Urothelium cell line (cell line): ENCODE results near the gene DLG3.

Experiments used
- DNase-seq: peaks from one replicate; pipeline ENCODE4 v3.0.0; 2011; ENCODE audit warnings: low spot score, mixed read lengths
- FAIRE-seq: peaks from 2 replicates; lab custom pipeline; 2011; peaks lifted over from hg19 to GRCh38; lab: Jason Lieb, UNC

DLG3 gene

GRCh38 chrX:70437011-70437410 lies 7.6 kb upstream of the DLG3 start:
- FAIRE-seq (no peak), DNase-seq (no peak)

- DNase-seq (no peak), FAIRE-seq (no peak)
Measured at GRCh38 chrX:70437921-70438665, 6.5 kb upstream of the DLG3 start.

- no peak for FAIRE-seq
- peak; percentile 27 for DNase-seq
Measured at GRCh38 chrX:70439016-70439415, 5.6 kb upstream of the DLG3 start.

- no peak for FAIRE-seq
Measured at GRCh38 chrX:70442224-70442623, 2.4 kb upstream of the DLG3 start.

GRCh38 chrX:70444946-70445656 lies 466 bp downstream of the DLG3 start:
- FAIRE-seq (no peak), DNase-seq (no peak)

More at GRCh38 chrX:70442224-70442623, 2.4 kb upstream of the DLG3 start:
- no peak for DNase-seq

GRCh38 chrX:70445951-70446350 lies 1.3 kb downstream of the DLG3 start:
- FAIRE-seq (no peak), DNase-seq (no peak)

GRCh38 chrX:70446380-70447350 lies 2.0 kb downstream of the DLG3 start:
- DNase-seq, result no peak
- no peak for FAIRE-seq

GRCh38 chrX:70449457-70449966 lies 4.9 kb downstream of the DLG3 start:
- no peak for FAIRE-seq
- no peak for DNase-seq

- FAIRE-seq (peak; percentile 5), DNase-seq (peak; percentile 62)
Measured at GRCh38 chrX:70452143-70452733, 7.6 kb downstream of the DLG3 start.

GRCh38 chrX:70453024-70453618 lies 8.5 kb downstream of the DLG3 start:
- FAIRE-seq, result no peak
- DNase-seq, result no peak

- FAIRE-seq (no peak), DNase-seq (peak; percentile 46)
Measured at GRCh38 chrX:70454441-70455365, 10.1 kb downstream of the DLG3 start.

GRCh38 chrX:70455366-70456202 lies 10.9 kb downstream of the DLG3 start:
- no peak for DNase-seq
- FAIRE-seq, result no peak

GRCh38 chrX:70456256-70456655 lies 11.6 kb downstream of the DLG3 start:
- DNase-seq (no peak), FAIRE-seq (no peak)

- DNase-seq, result no peak
- no peak for FAIRE-seq
Measured at GRCh38 chrX:70461026-70461425, 16.4 kb downstream of the DLG3 start.

- DNase-seq, result no peak
- FAIRE-seq, result no peak
Measured at GRCh38 chrX:70464051-70464450, 19.4 kb downstream of the DLG3 start.

GRCh38 chrX:70466968-70467367 lies 22.3 kb downstream of the DLG3 start:
- no peak for FAIRE-seq

GRCh38 chrX:70468709-70469108 lies 24.1 kb downstream of the DLG3 start:
- DNase-seq, result no peak
- no peak for FAIRE-seq

More at GRCh38 chrX:70466968-70467367, 22.3 kb downstream of the DLG3 start:
- no peak for DNase-seq

GRCh38 chrX:70470850-70471289 lies 26.2 kb downstream of the DLG3 start:
- peak; percentile 21 for DNase-seq
- FAIRE-seq, result no peak
